ENCODE results near the gene ACTA2. TPM values are rescaled to one million over a fixed set of nuclear protein-coding genes. Genes with fewer than 3 reads are reported as not detected.

Gene ACTA2
- total RNA-seq, 1 donor from 2014 or later, result 74.5 TPM

Other genes starting within 250 kb of the ACTA2 start
- gene LIPK, start 246.5 kb downstream of the ACTA2 start, total RNA-seq, result not detected
- not detected for gene LIPN, start 192.8 kb downstream of the ACTA2 start, total RNA-seq
- not detected for gene LIPM, start 150.0 kb downstream of the ACTA2 start, total RNA-seq
- not detected for gene ANKRD22, start 100.9 kb downstream of the ACTA2 start, total RNA-seq
- gene STAMBPL1, start 72.5 kb downstream of the ACTA2 start, total RNA-seq, result 2.0 TPM
- gene FAS, start 38.0 kb upstream of the ACTA2 start, total RNA-seq, result 3.8 TPM

All from Right ventricle myocardium superior (tissue), 1 donor.